Uterus (tissue), 4 donors: ENCODE measurements around the gene FN1. TPM values are rescaled to one million over a fixed set of nuclear protein-coding genes. Genes with fewer than 3 reads are reported as not detected.

Experiments used
- DNase-seq, 2 donors: peaks; one replicate each; pipeline ENCODE4 v3.0.0-alpha.2; 2019 to 2020
- H3K27ac ChIP-seq, 2 donors: fragments of 200-600 bp; sonication (generic); 1 replicate in 1 of 2; 2 replicates in 1 of 2; pipeline ENCODE4 v1.5.1; 2016 to 2018
- H3K27me3 ChIP-seq, 2 donors: fragments of 200-600 bp; sonication (generic); one replicate each; pipeline ENCODE4 v1.5.1; 2018 to 2019; ENCODE audit warnings: control low read depth in 1 of 2
- H3K36me3 ChIP-seq, 2 donors: fragments of 200-600 bp; sonication (generic); one replicate each; pipeline ENCODE4 v1.5.1; 2019; ENCODE audit warnings: control low read depth in 1 of 2
- H3K4me1 ChIP-seq, 2 donors: fragments of 200-600 bp; sonication (generic); one replicate each; pipeline ENCODE4 v1.5.1; 2018 to 2019; ENCODE audit warnings: control low read depth in 1 of 2
- H3K4me3 ChIP-seq, 2 donors: fragments of 200-600 bp; sonication (generic); 1 replicate in 1 of 2; 2 replicates in 1 of 2; pipeline ENCODE4 v1.5.1; 2018 to 2019; ENCODE audit warnings: mild to moderate bottlenecking in 1 of 2
- H3K9me3 ChIP-seq, 2 donors: fragments of 200-600 bp; sonication (generic); one replicate each; pipeline ENCODE4 v1.5.1; 2019; ENCODE audit warnings: control low read depth in 1 of 2
- CTCF ChIP-seq, 4 experiments: fragments of 200-600 bp in 2 of 4; fragments of 450-650 bp in 2 of 4; sonication (generic) in 2 of 4; IDR thresholded peaks; one replicate each; pipeline ENCODE4 v1.5.1; 2016 to 2019; ENCODE audit warnings: antibody characterized with exemption in 4 of 4, mild to moderate bottlenecking in 2 of 4, moderate library complexity in 1 of 4
- POLR2A ChIP-seq, 2 donors: fragments of 450-650 bp; IDR thresholded peaks; one replicate each; pipeline ENCODE4 v1.6.1; 2016; ENCODE audit warnings: antibody characterized with exemption in 2 of 2, mild to moderate bottlenecking in 1 of 2, moderate library complexity in 1 of 2
- intact Hi-C: fragments of 100-400 bp; cut with DNase I; formaldehyde crosslinking; loops from one replicate; pipeline ENCODE4 v1.15.1; 2023; ENCODE audit warnings: low total_unique reads
- total RNA-seq, 4 donors: library from RNA; depleted of rRNA in 3 of 4; stranded (reverse); fragments of >200 nt in 3 of 4; gene quantifications; one replicate each; pipeline versions ENCODE4 v1.1.0 to v1.2.4, GENCODE V29; 2014 to 2023
- donor health status: DM: yes; HTN: yes; CAD: no.

The FN1 gene
- total RNA-seq, 4 donors from 2014 or later, result 218 to 1,074 (median 261) TPM

DNA sequence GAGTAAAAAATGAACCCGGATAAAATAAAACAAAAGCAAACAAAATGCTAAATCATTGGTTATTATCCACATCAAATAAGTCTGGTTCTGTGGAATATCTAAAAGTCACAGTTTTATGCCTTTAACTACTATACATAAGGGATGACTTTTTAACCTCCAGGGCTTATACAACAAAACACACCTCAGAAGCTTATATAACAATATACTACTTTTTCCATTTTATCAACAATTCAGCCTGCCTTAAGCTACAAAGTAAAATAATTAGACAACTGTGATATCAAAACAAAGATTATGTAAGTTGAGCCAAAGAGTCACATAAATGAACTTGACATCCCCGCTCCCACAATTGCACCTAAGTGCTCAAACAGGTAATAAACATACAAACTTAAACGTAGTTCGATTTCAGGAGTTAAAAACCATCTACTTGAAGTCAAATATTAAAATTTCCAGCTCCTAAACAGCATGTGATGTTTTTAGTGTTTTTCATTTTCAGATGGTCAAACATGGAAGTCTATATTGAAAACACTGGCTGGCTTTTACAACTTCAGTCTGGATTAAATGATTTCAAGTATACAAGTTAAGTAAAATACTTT is 69.3 kb downstream of the FN1 start:
- no peak overlapping the region for H3K4me3 ChIP-seq
- H3K27ac ChIP-seq, result no peak overlapping the region
- DNase-seq, result no peak
- no peak for TF ChIP-seq POLR2A (IDR thresholded peaks at IDR 0.05)
- TF ChIP-seq CTCF (IDR thresholded peaks at IDR 0.05), result no peak
- no peaks in the 10 kb centered on the region for H3K27me3 ChIP-seq
- intact Hi-C loops, result no loop called here
- H3K4me1 ChIP-seq, result no peaks in the 10 kb centered on the region
- H3K9me3 ChIP-seq, result no peaks in the 10 kb centered on the region
- no peaks in the 10 kb centered on the region for H3K36me3 ChIP-seq

- Histone ChIP-seq H3K4me3 (no peak overlapping the region), H3K27me3 (no peaks in the 10 kb centered on the region), H3K4me1 (no peaks in the 10 kb centered on the region), H3K27ac (no peak overlapping the region), H3K36me3 (no peaks in the 10 kb centered on the region), H3K9me3 (no peaks in the 10 kb centered on the region)
- intact Hi-C loops, result no loop called here
- no peak for TF ChIP-seq CTCF (IDR thresholded peaks at IDR 0.05)
- TF ChIP-seq POLR2A (IDR thresholded peaks at IDR 0.05), result no peak
- DNase-seq, result no peak
These were observed 70.6 kb downstream of the FN1 start for GRCh38 chr2:215365184-215365658.

- no peak for DNase-seq
- no peaks in the 10 kb centered on the region for H3K9me3 ChIP-seq
- TF ChIP-seq CTCF (IDR thresholded peaks at IDR 0.05), result no peak
- no peak for TF ChIP-seq POLR2A (IDR thresholded peaks at IDR 0.05)
- no peaks in the 10 kb centered on the region for H3K4me1 ChIP-seq
- H3K4me3 ChIP-seq, result no peak overlapping the region
- intact Hi-C loops, result no loop called here
- no peaks in the 10 kb centered on the region for H3K27me3 ChIP-seq
- H3K36me3 ChIP-seq, result no peaks in the 10 kb centered on the region
- H3K27ac ChIP-seq, result no peak overlapping the region
These were observed 71.4 kb downstream of the FN1 start for GRCh38 chr2:215364157-215365155.

- no peak overlapping the region for H3K4me3 ChIP-seq
- H3K27ac ChIP-seq, result no peak overlapping the region
- no peak for TF ChIP-seq POLR2A (IDR thresholded peaks at IDR 0.05)
- no peak for TF ChIP-seq CTCF (IDR thresholded peaks at IDR 0.05)
- no peaks in the 10 kb centered on the region for H3K9me3 ChIP-seq
- intact Hi-C loops, result no loop called here
- no peaks in the 10 kb centered on the region for H3K36me3 ChIP-seq
- no peak for DNase-seq
- H3K27me3 ChIP-seq, result no peaks in the 10 kb centered on the region
- no peaks in the 10 kb centered on the region for H3K4me1 ChIP-seq
These were observed 72.3 kb downstream of the FN1 start for GRCh38 chr2:215363461-215364156.
